Activated naive CD4-positive, alpha-beta T cell treated with anti-CD3 and anti-CD28 coated beads for 36 hours (primary cell): ENCODE results near the gene FOXC2. TPM values are rescaled to one million over a fixed set of nuclear protein-coding genes. Genes with fewer than 3 reads are reported as not detected.
"Not testable (repeated sequence)": the region's sequence is repeated elsewhere in the genome, so short reads cannot be mapped to it uniquely, and the experiment has no call there.

ENCODE experiments used
- CTCF ChIA-PET: fragments of 350-600 bp; sonication (Branson Sonifier 250); formaldehyde crosslinking; loops from one replicate; lab custom pipeline; 2021; ENCODE audit warnings: antibody characterized with exemption; lab: Charles Lee
- DNase-seq: peaks from one replicate; pipeline ENCODE4 v3.0.0-alpha.2; 2020
- H3K27ac Mint-ChIP-seq: one replicate; pipeline ENCODE4 v1.8.0; 2021; ENCODE audit warnings: mild to moderate bottlenecking, mixed read lengths
- H3K27me3 Mint-ChIP-seq: one replicate; pipeline ENCODE4 v1.8.0; 2021; ENCODE audit warnings: low read depth, mixed read lengths
- H3K36me3 Mint-ChIP-seq: one replicate; pipeline ENCODE4 v1.8.0; 2021; ENCODE audit warnings: low read depth, mixed read lengths
- H3K4me1 Mint-ChIP-seq: one replicate; pipeline ENCODE4 v1.8.0; 2021; ENCODE audit warnings: low read depth, mixed read lengths
- H3K4me3 Mint-ChIP-seq: one replicate; pipeline ENCODE4 v1.8.0; 2021; ENCODE audit warnings: mild to moderate bottlenecking, moderate library complexity, mixed read lengths
- H3K9me3 Mint-ChIP-seq: one replicate; pipeline ENCODE4 v1.8.0; 2021; ENCODE audit warnings: mixed read lengths
- intact Hi-C: fragments of 100-400 bp; cut with micrococcal nuclease; formaldehyde crosslinking; loops from one replicate; pipeline ENCODE4 v1.15.1; 2023
- total RNA-seq, 2 experiments: library from RNA; stranded (reverse); gene quantifications; one replicate each; pipeline ENCODE4 v1.2.3, GENCODE V29; 2021

FOXC2 gene
- total RNA-seq, 2 experiments from 2014 or later = not detected

DNA sequence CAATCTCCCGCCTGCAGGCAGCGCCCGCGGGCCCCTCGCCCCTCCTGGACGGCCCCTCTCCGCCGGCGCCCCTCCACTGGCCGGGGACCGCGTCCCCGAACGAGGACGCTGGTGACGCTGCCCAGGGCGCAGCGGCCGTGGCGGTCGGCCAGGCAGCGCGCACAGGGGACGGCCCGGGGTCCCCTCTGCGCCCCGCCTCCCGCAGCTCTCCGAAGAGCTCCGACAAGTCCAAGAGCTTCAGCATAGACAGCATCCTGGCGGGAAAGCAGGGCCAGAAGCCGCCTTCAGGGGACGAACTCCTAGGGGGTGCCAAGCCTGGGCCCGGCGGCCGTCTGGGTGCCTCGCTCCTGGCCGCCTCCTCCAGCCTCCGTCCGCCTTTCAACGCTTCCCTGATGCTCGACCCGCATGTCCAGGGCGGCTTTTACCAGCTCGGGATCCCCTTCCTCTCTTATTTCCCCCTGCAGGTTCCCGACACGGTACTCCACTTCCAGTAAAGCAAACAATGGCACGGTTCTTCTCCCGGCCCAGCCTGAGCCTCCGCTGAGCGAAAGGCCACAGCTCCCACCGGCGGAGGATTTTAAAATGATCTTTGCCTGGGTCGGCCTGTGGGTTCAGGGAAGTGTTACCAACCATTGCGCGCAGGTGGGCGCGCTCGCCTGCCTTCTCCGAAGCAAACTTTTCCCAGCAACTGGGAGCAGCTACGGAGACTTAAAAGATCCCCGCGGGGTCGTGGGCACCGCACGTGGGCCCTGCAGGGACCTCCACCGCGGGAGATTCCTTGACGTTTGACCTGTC, 12.8 kb downstream of the FOXC2 start:
- intact Hi-C loops = loop anchor here (5.0 kb wide), 1 partner anchor 82 kb away; no protein-coding TSS in a partner anchor
- H3K36me3 Mint-ChIP-seq = no peaks in the 10 kb centered on the region
- H3K27me3 Mint-ChIP-seq = peaks cover 55% of the 10 kb centered on the region
- no peaks in the 10 kb centered on the region for H3K9me3 Mint-ChIP-seq
- no peak overlapping the region for H3K27ac Mint-ChIP-seq
- H3K4me3 Mint-ChIP-seq = no peak overlapping the region
- DNase-seq = no peak
- peaks cover 12% of the 10 kb centered on the region for H3K4me1 Mint-ChIP-seq
- CTCF ChIA-PET = no interaction called here

DNA sequence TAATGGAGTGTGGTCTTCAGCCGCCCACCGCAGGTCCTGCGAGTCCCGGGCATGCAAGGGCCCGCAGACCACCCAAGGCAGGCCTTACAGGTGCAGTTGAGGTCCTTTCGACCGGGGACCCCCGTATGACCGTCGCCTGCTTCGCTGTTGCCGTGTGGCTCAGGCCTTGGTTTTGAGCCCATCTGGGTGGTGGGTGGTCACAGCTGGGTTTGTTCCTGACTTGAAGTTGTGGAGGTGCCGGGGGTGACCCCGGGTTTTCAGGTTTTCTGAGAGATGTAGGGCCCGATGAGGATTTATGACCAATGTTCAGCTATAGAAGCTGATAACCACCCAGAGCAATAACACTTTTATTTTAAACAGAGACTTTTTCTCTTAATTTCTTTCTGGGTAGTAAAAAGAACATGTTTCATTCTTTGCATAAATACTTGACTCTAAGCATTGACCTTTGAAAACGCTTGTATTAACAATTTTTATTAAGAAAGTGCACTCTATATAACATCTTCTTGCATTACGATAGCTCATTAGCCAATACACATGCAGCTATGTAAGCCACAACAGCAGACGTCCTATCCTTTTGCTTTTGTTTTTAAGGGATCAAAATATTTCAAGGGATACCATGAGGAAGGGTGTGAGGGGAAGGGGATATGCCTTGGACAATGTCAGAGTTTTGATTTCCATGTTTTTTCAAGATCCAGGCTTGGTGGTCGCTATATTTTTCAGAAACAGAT, 13.6 kb downstream of the FOXC2 start:
- Mint-ChIP-seq H3K27ac (no peak overlapping the region), H3K27me3 (peaks cover 50% of the 10 kb centered on the region), H3K4me3 (no peak overlapping the region), H3K36me3 (no peaks in the 10 kb centered on the region), H3K9me3 (no peaks in the 10 kb centered on the region), H3K4me1 (peaks cover 12% of the 10 kb centered on the region)
- CTCF ChIA-PET = interaction anchor here (1.4 kb wide), 1 partner anchor 16 kb away, joined by 4 read pairs; no protein-coding TSS in a partner anchor
- intact Hi-C loops = no loop called here
- DNase-seq = no peak

DNA sequence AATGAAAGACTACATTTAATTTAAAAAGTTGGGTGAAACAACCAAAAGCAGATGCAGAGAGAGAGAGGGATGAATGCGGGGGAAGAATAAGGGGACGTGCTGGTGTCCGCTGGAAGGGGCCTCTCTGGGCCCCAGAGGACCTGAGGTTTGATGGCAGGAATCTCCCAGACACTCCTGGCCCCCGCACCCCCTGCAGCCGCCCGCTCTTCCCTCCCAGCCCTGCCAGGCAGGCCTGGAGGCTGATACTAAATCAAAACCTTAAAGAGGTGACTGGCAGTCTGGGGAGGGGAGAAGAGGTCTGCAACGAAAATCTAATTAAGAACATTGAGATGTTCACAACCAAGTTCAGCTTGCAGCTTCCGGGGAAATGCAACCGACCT, 14.2 kb downstream of the FOXC2 start:
- CTCF ChIA-PET = interaction anchor here (1.4 kb wide), 1 partner anchor 16 kb away, joined by 4 read pairs; no protein-coding TSS in a partner anchor
- intact Hi-C loops = no loop called here
- no peak overlapping the region for H3K27ac Mint-ChIP-seq
- H3K27me3 Mint-ChIP-seq = peaks cover 45% of the 10 kb centered on the region
- DNase-seq = no peak
- peaks cover 12% of the 10 kb centered on the region for H3K4me1 Mint-ChIP-seq
- no peak overlapping the region for H3K4me3 Mint-ChIP-seq
- H3K9me3 Mint-ChIP-seq = no peaks in the 10 kb centered on the region
- H3K36me3 Mint-ChIP-seq = no peaks in the 10 kb centered on the region

DNA sequence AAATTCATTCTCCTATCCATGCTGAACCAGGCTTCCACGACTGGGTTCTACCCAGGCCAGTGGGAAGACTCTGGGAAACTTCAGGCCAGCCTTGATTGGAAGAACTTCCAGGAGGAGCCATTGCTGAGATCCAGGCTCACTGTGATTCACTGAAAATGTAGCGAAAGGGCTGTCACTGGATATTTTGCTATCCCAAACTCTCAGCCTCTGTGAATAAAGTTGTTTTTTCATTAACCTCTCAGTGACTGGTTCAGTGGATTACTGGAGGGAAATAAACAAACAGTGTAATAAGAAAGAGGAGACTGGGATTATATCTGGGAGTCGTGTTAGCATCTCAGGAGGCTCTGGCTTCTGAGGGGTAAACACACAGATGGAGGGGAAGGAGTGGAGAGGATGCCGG, 14.8 kb downstream of the FOXC2 start:
- H3K4me1 Mint-ChIP-seq = peaks cover 7% of the 10 kb centered on the region
- H3K4me3 Mint-ChIP-seq = no peak overlapping the region
- intact Hi-C loops = no loop called here
- H3K36me3 Mint-ChIP-seq = no peaks in the 10 kb centered on the region
- no peaks in the 10 kb centered on the region for H3K9me3 Mint-ChIP-seq
- H3K27me3 Mint-ChIP-seq = peaks cover 40% of the 10 kb centered on the region
- no peak overlapping the region for H3K27ac Mint-ChIP-seq
- no peak for DNase-seq
- CTCF ChIA-PET = interaction anchor here (1.4 kb wide), 1 partner anchor 17 kb away, joined by 4 read pairs; no protein-coding TSS in a partner anchor

DNA sequence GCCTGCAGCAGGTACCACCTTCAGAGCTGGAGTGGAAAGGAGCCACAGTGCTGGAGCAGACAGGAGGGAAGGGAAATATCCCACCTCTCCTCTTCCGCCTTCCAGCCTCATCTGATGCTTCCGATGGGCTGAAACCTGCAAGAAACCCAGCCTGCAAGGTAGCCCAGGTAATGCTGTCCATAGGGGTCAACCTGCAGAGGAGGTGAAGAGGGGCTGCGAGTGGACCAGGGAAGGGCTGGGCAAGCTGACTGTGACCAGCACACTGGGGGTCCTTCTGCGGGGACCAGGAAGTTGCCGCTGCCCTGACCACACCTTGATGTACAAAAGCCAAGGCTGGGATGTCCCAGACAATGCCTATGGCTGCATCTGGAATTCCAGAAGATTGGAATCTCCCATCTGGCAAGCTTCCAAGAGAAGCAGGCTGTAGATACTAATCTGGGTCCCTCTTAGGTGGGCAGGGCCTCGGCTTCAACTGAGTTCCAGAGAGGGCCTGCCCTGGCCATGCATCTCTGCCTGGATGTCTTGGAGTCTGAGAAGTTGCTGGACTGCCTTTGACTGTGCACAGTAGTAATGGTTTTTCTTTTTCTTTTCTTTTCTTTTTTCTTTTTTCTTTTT, 17.5 kb downstream of the FOXC2 start:
- Mint-ChIP-seq H3K36me3 (no peaks in the 10 kb centered on the region), H3K27ac (no peak overlapping the region), H3K4me1 (no peaks in the 10 kb centered on the region), H3K27me3 (peaks cover 20% of the 10 kb centered on the region), H3K4me3 (no peak overlapping the region), H3K9me3 (no peaks in the 10 kb centered on the region)
- CTCF ChIA-PET = interaction anchor here (0.6 kb wide), 1 partner anchor 559 kb away, joined by 3 read pairs; no protein-coding TSS in a partner anchor
- DNase-seq = no peak
- intact Hi-C loops = no loop called here

DNA sequence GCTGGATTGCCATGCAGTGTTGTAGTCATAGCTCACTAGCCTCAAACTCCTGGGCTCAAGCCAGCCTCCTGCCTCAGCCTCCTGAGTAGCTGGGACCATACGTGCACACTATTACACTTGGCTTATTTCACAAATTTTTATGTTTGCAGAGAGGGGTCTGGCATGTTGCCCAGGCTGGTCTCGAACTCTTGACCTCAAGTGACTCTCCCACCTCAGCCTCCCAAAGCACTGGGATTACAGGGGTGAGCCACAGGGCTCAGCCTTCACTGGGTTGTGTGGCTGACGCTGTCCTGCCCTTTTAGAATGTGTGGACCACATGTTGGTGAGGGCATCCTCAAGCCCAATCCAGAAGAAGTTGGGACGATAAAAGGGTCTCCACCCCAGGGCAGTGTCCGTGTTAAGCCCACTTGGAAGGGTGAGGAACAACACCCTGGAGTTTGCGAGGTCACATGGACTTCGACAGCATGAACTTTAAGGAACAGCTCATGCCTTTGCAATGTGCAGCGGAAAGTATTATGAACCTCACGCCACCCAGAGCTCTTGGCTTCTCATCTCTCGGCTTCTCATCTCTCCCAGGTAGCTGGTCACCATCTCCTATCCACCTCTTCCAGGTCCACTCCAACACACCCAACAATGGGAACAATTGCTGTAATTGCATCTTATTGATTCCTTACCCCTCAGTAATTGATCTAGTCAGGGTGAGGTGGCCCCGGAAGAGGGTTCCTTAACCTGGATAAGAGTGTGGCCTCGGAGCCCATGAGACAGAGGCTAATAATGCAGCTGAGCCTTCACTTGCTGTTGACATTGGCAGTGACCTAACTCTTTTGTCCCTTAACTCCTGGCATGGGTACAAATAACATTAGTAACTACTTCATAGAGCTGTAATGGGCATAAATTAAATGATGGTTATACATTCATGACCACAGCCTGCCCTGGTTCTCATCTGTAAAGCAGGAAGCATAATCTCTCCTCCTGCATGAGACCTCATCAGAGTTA, 18.4 kb downstream of the FOXC2 start:
- no peak overlapping the region for H3K27ac Mint-ChIP-seq
- H3K9me3 Mint-ChIP-seq = no peaks in the 10 kb centered on the region
- no peaks in the 10 kb centered on the region for H3K36me3 Mint-ChIP-seq
- intact Hi-C loops = no loop called here
- no peak for DNase-seq
- H3K4me1 Mint-ChIP-seq = no peaks in the 10 kb centered on the region
- no peak overlapping the region for H3K4me3 Mint-ChIP-seq
- CTCF ChIA-PET = interaction anchor here (0.6 kb wide), 1 partner anchor 560 kb away, joined by 3 read pairs; no protein-coding TSS in a partner anchor
- H3K27me3 Mint-ChIP-seq = peaks cover 19% of the 10 kb centered on the region

DNA sequence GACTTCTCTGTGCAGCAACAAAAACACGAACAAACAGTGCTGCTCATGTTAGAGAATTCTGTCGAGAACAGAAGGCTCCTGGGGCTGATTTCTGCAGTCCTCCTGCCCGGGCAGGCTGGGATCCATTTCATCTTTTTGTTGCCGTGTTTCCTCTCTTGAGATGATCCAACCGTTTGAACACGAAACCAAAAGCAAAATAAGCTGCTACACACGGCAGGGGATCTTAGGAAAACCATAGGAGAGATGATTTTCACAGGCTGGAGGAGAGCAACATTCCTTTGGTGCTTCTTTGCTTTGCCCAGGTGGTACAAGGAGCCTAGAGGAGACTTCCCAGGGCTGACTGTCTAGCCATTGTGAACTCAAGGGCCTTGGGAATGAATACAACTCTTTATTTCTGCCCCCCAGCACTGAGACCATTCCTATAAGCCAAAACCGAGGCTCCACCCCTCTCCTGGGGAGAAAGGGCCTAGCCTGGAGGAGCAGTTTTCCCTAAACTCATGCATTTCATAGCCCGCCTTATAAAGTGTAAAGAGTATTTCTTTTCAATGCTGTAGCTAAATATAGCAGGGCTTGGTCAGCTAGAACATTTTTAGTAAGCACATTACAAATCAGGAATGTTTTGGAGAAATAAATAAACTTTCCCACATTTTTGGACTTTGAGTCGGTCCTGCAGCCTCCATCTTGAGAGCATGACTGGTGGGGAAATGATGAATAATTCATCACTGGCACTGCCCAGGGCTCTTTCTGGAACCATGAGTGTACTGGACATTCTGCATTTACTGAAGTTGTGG, 19.4 kb downstream of the FOXC2 start:
- CTCF ChIA-PET = no interaction called here
- no peak overlapping the region for H3K27ac Mint-ChIP-seq

DNA sequence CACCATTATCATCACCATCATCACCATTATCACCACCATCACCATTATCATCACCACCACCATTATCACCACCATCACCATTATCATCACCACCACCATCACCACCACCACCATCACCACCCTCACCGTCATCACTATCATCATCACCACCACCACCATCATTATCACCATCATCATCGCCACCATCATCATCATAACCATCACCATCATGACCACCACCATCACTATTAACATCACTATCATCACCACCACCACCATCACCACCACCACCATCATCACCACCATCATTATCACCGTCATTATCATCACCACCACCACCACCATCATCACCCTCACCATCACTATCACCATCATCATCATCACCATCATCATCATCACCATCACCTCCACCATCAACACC, 20.9 kb downstream of the FOXC2 start:
- no peaks in the 10 kb centered on the region for H3K4me1 Mint-ChIP-seq
- CTCF ChIA-PET = no interaction called here
- H3K36me3 Mint-ChIP-seq = no peaks in the 10 kb centered on the region
- intact Hi-C loops = no loop called here
- peaks cover 16% of the 10 kb centered on the region for H3K27me3 Mint-ChIP-seq
- H3K27ac Mint-ChIP-seq = no peak overlapping the region
- H3K9me3 Mint-ChIP-seq = no peaks in the 10 kb centered on the region
- no peak for DNase-seq
- H3K4me3 Mint-ChIP-seq = no peak overlapping the region

More for the DNA sequence above, 19.4 kb downstream of the FOXC2 start:
- intact Hi-C loops = no loop called here
- H3K4me3 Mint-ChIP-seq = no peak overlapping the region
- no peaks in the 10 kb centered on the region for H3K4me1 Mint-ChIP-seq
- DNase-seq = no peak
- H3K36me3 Mint-ChIP-seq = no peaks in the 10 kb centered on the region
- H3K9me3 Mint-ChIP-seq = no peaks in the 10 kb centered on the region
- H3K27me3 Mint-ChIP-seq = peaks cover 12% of the 10 kb centered on the region

DNA sequence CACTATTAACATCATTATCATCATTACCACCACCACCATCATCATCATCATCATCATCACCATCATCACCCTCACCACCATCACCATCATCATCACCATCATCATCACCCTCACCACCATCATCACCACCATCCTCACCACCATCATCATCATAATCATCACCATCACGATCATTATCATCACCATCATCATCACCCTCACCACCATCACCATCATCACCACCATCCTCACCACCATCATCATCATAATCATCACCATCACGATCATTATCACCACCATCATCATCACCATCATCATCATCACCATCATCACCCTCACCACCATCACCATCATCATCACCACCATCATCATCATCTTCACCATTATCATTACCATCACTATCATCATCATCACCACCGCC, 21.3 kb downstream of the FOXC2 start:
- intact Hi-C loops, H3K4me1 Mint-ChIP-seq, H3K4me3 Mint-ChIP-seq, DNase-seq, H3K27ac Mint-ChIP-seq, H3K36me3 Mint-ChIP-seq, CTCF ChIA-PET, H3K9me3 Mint-ChIP-seq: not testable (repeated sequence)
- H3K27me3 Mint-ChIP-seq = peaks cover 18% of the 10 kb centered on the region

DNA sequence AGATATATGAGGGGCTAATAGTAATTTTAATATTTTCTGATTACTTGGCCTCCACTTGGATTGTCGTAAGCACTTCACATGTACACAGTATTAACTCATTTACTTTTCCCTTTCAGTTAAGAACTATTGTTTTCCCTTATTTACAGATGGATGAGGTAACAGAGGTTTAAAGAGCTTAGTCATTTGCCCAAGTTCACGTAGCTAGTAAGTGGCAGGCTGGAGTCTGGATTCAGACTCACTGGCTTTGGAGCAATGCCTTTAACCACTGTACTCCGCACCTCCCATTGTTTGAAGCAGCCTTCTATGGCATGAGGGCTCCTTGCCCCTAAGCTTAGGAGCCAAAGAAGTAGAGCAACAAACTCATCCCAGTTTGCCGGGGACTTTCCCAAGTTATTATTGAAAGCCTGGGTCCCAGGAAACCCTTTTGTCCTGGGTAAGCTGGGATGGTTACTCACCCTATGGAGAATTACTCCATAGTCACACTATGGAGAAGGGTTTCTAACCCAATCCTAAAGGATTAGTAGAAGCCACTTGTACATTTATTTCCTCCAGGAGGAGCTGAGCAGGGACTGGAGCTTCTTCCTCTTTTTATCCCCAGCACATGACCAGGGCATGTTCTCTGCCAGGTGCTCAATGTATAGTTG, 24.0 kb downstream of the FOXC2 start:
- DNase-seq = no peak
- Mint-ChIP-seq H3K27ac (no peak overlapping the region), H3K27me3 (peaks cover 19% of the 10 kb centered on the region), H3K4me1 (peaks cover 7% of the 10 kb centered on the region), H3K9me3 (no peaks in the 10 kb centered on the region), H3K36me3 (no peaks in the 10 kb centered on the region), H3K4me3 (no peak overlapping the region)
- CTCF ChIA-PET = no interaction called here
- intact Hi-C loops = no loop called here

DNA sequence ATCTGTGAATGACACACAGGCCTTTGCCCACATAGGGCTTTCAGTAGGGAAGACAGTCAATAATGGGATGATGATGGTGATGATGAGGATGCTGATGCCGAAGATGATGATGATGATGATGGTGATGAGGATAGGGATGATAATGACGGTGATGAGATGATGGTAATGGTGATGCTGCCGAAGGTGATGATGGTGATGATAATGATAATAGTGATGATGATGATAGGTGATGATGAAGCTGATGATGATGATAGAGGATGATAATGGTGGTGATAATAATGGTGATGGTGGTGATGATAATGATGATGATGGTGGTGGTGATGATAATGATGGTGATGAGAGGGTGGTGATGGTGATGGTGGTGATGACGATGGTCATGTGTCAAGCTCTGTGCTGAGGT, 24.6 kb downstream of the FOXC2 start:
- Mint-ChIP-seq H3K4me3 (no peak overlapping the region), H3K9me3 (no peaks in the 10 kb centered on the region), H3K4me1 (peaks cover 7% of the 10 kb centered on the region), H3K36me3 (no peaks in the 10 kb centered on the region), H3K27ac (no peak overlapping the region), H3K27me3 (peaks cover 19% of the 10 kb centered on the region)
- CTCF ChIA-PET = no interaction called here
- no peak for DNase-seq
- intact Hi-C loops = no loop called here
